Measurements from ENCODE around the gene LILRB4.
"Not testable (repeated sequence)": the region's sequence is repeated elsewhere in the genome, so short reads cannot be mapped to it uniquely, and the experiment has no call there.

The LILRB4 gene

GRCh38 chr19:54694648-54695047, 31.9 kb downstream of the LILRB4 start:
- no peak overlapping the region for H3K27ac ChIP-seq (ENCODE audit: low read length)
- H3K9me3 ChIP-seq (ENCODE audit: control insufficient read depth in 2 of 2, low read length in 2 of 2): peaks cover 0 to 4% of the 10 kb centered on the region in 2 donors
- H3K4me1 ChIP-seq (ENCODE audit: control insufficient read depth, insufficient read depth, low read length): no peaks in the 10 kb centered on the region
- no peak overlapping the region for H3K9ac ChIP-seq (ENCODE audit: low read length in 2 of 2)
- H3K4me3 ChIP-seq (ENCODE audit: low read length in 2 of 2): no peak overlapping the region
- H3K36me3 ChIP-seq (ENCODE audit: control insufficient read depth in 2 of 2, insufficient read depth in 2 of 2, low read length in 2 of 2): no peaks in the 10 kb centered on the region
- peaks cover 0 to 9% of the 10 kb centered on the region in 2 donors for H3K27me3 ChIP-seq (ENCODE audit: control insufficient read depth in 1 of 2, insufficient read depth in 2 of 2, low read length in 2 of 2)

GRCh38 chr19:54696117-54696548, 33.3 kb downstream of the LILRB4 start:
- peaks cover 0 to 11% of the 10 kb centered on the region in 2 donors for H3K27me3 ChIP-seq (ENCODE audit: control insufficient read depth in 1 of 2, insufficient read depth in 2 of 2, low read length in 2 of 2)
- no peak overlapping the region for H3K4me3 ChIP-seq (ENCODE audit: low read length in 2 of 2)
- no peaks in the 10 kb centered on the region for H3K36me3 ChIP-seq (ENCODE audit: control insufficient read depth in 2 of 2, insufficient read depth in 2 of 2, low read length in 2 of 2)
- no peak overlapping the region for H3K27ac ChIP-seq (ENCODE audit: low read length)
- H3K9me3 ChIP-seq (ENCODE audit: control insufficient read depth in 2 of 2, low read length in 2 of 2): peaks cover 0 to 4% of the 10 kb centered on the region in 2 donors
- H3K9ac ChIP-seq (ENCODE audit: low read length in 2 of 2): no peak overlapping the region
- no peaks in the 10 kb centered on the region for H3K4me1 ChIP-seq (ENCODE audit: control insufficient read depth, insufficient read depth, low read length)

- Histone ChIP-seq H3K9me3 (ENCODE audit: control insufficient read depth in 2 of 2, low read length in 2 of 2) (peaks cover 0 to 1% of the 10 kb centered on the region in 2 donors), H3K36me3 (ENCODE audit: control insufficient read depth in 2 of 2, insufficient read depth in 2 of 2, low read length in 2 of 2) (no peaks in the 10 kb centered on the region), H3K4me3 (ENCODE audit: low read length in 2 of 2) (no peak overlapping the region), H3K27me3 (ENCODE audit: control insufficient read depth in 1 of 2, insufficient read depth in 2 of 2, low read length in 2 of 2) (peaks cover 0 to 11% of the 10 kb centered on the region in 2 donors), H3K9ac (ENCODE audit: low read length in 2 of 2) (no peak overlapping the region), H3K27ac (ENCODE audit: low read length) (no peak overlapping the region), H3K4me1 (ENCODE audit: control insufficient read depth, insufficient read depth, low read length) (no peaks in the 10 kb centered on the region)
Observed at GRCh38 chr19:54696766-54697165, 34.0 kb downstream of the LILRB4 start.

- not testable (repeated sequence) for H3K4me1 ChIP-seq (ENCODE audit: control insufficient read depth, insufficient read depth, low read length); H3K9ac ChIP-seq (ENCODE audit: low read length in 2 of 2); H3K9me3 ChIP-seq (ENCODE audit: control insufficient read depth in 2 of 2, low read length in 2 of 2); H3K4me3 ChIP-seq (ENCODE audit: low read length in 2 of 2); H3K36me3 ChIP-seq (ENCODE audit: control insufficient read depth in 2 of 2, insufficient read depth in 2 of 2, low read length in 2 of 2); H3K27ac ChIP-seq (ENCODE audit: low read length)
- H3K27me3 ChIP-seq (ENCODE audit: control insufficient read depth in 1 of 2, insufficient read depth in 2 of 2, low read length in 2 of 2): peaks cover 0 to 11% of the 10 kb centered on the region in 2 donors
Observed at GRCh38 chr19:54697716-54698115, 34.9 kb downstream of the LILRB4 start.

GRCh38 chr19:54704928-54705327, 42.1 kb downstream of the LILRB4 start:
- H3K4me3 ChIP-seq (ENCODE audit: low read length in 2 of 2): no peak overlapping the region
- no peak overlapping the region for H3K9ac ChIP-seq (ENCODE audit: low read length in 2 of 2)
- H3K9me3 ChIP-seq (ENCODE audit: control insufficient read depth in 2 of 2, low read length in 2 of 2): peaks cover 0 to 11% of the 10 kb centered on the region in 2 donors
- no peaks in the 10 kb centered on the region for H3K4me1 ChIP-seq (ENCODE audit: control insufficient read depth, insufficient read depth, low read length)
- peaks cover 0 to 7% of the 10 kb centered on the region in 2 donors for H3K27me3 ChIP-seq (ENCODE audit: control insufficient read depth in 1 of 2, insufficient read depth in 2 of 2, low read length in 2 of 2)
- no peaks in the 10 kb centered on the region for H3K36me3 ChIP-seq (ENCODE audit: control insufficient read depth in 2 of 2, insufficient read depth in 2 of 2, low read length in 2 of 2)
- no peak overlapping the region for H3K27ac ChIP-seq (ENCODE audit: low read length)

GRCh38 chr19:54707962-54708361, 45.2 kb downstream of the LILRB4 start:
- no peak overlapping the region for H3K9ac ChIP-seq (ENCODE audit: low read length in 2 of 2)
- H3K27me3 ChIP-seq (ENCODE audit: control insufficient read depth in 1 of 2, insufficient read depth in 2 of 2, low read length in 2 of 2): peaks cover 0 to 8% of the 10 kb centered on the region in 2 donors
- no peak overlapping the region for H3K27ac ChIP-seq (ENCODE audit: low read length)
- peaks cover 0 to 11% of the 10 kb centered on the region in 2 donors for H3K9me3 ChIP-seq (ENCODE audit: control insufficient read depth in 2 of 2, low read length in 2 of 2)
- no peaks in the 10 kb centered on the region for H3K4me1 ChIP-seq (ENCODE audit: control insufficient read depth, insufficient read depth, low read length)
- H3K36me3 ChIP-seq (ENCODE audit: control insufficient read depth in 2 of 2, insufficient read depth in 2 of 2, low read length in 2 of 2): no peaks in the 10 kb centered on the region
- H3K4me3 ChIP-seq (ENCODE audit: low read length in 2 of 2): no peak overlapping the region

GRCh38 chr19:54708781-54709180, 46.0 kb downstream of the LILRB4 start:
- no peaks in the 10 kb centered on the region for H3K36me3 ChIP-seq (ENCODE audit: control insufficient read depth in 2 of 2, insufficient read depth in 2 of 2, low read length in 2 of 2)
- no peak overlapping the region for H3K4me3 ChIP-seq (ENCODE audit: low read length in 2 of 2)
- H3K9ac ChIP-seq (ENCODE audit: low read length in 2 of 2): no peak overlapping the region
- H3K27me3 ChIP-seq (ENCODE audit: control insufficient read depth in 1 of 2, insufficient read depth in 2 of 2, low read length in 2 of 2): peaks cover 0 to 8% of the 10 kb centered on the region in 2 donors
- H3K4me1 ChIP-seq (ENCODE audit: control insufficient read depth, insufficient read depth, low read length): no peaks in the 10 kb centered on the region
- H3K27ac ChIP-seq (ENCODE audit: low read length): no peak overlapping the region
- peaks cover 0 to 6% of the 10 kb centered on the region in 2 donors for H3K9me3 ChIP-seq (ENCODE audit: control insufficient read depth in 2 of 2, low read length in 2 of 2)

GRCh38 chr19:54709212-54709948, 46.6 kb downstream of the LILRB4 start:
- Histone ChIP-seq H3K27me3 (ENCODE audit: control insufficient read depth in 1 of 2, insufficient read depth in 2 of 2, low read length in 2 of 2) (peaks cover 0 to 8% of the 10 kb centered on the region in 2 donors), H3K4me3 (ENCODE audit: low read length in 2 of 2) (no peak overlapping the region), H3K9ac (ENCODE audit: low read length in 2 of 2) (no peak overlapping the region), H3K27ac (ENCODE audit: low read length) (no peak overlapping the region), H3K9me3 (ENCODE audit: control insufficient read depth in 2 of 2, low read length in 2 of 2) (peaks cover 0 to under 1% of the 10 kb centered on the region in 2 donors), H3K4me1 (ENCODE audit: control insufficient read depth, insufficient read depth, low read length) (no peaks in the 10 kb centered on the region), H3K36me3 (ENCODE audit: control insufficient read depth in 2 of 2, insufficient read depth in 2 of 2, low read length in 2 of 2) (no peaks in the 10 kb centered on the region)

- not testable (repeated sequence) for H3K4me3 ChIP-seq (ENCODE audit: low read length in 2 of 2); H3K4me1 ChIP-seq (ENCODE audit: control insufficient read depth, insufficient read depth, low read length); H3K9ac ChIP-seq (ENCODE audit: low read length in 2 of 2); H3K27ac ChIP-seq (ENCODE audit: low read length); H3K27me3 ChIP-seq (ENCODE audit: control insufficient read depth in 1 of 2, insufficient read depth in 2 of 2, low read length in 2 of 2); H3K9me3 ChIP-seq (ENCODE audit: control insufficient read depth in 2 of 2, low read length in 2 of 2); H3K36me3 ChIP-seq (ENCODE audit: control insufficient read depth in 2 of 2, insufficient read depth in 2 of 2, low read length in 2 of 2)
Observed at GRCh38 chr19:54709956-54710355, 47.2 kb downstream of the LILRB4 start.
